Lung (tissue), 12 donors: ENCODE results near the gene SLC51B. TPM values are rescaled to one million over a fixed set of nuclear protein-coding genes. Genes with fewer than 3 reads are reported as not detected.

Source experiments
- ATAC-seq: fragments of 200-7000 bp; cut with Tn5 transposase; one replicate; pipeline ENCODE4 v1.9.1; 2020; ENCODE audit warnings: moderate number of reproducible peaks; ENCODE audit not compliant: insufficient read depth, low FRiP score
- DNase-seq, 3 donors: peaks; one replicate each; pipeline ENCODE4 v3.0.0-alpha.2; 2013 to 2017
- H3K27ac ChIP-seq, 2 donors: one replicate each; pipeline ENCODE4 v1.5.1; 2013; ENCODE audit warnings: mild to moderate bottlenecking in 2 of 2, moderate library complexity in 2 of 2, control low read depth in 1 of 2, inconsistent platforms in 1 of 2, low read depth in 1 of 2, low read length in 1 of 2
- H3K27me3 ChIP-seq, 3 donors: one replicate each; pipeline ENCODE4 v1.5.1; 2013; ENCODE audit warnings: low read length in 2 of 3; ENCODE audit not compliant: control insufficient read depth in 3 of 3, insufficient read depth in 3 of 3
- H3K36me3 ChIP-seq, 4 donors: one replicate each; pipeline ENCODE4 v1.5.1; 2013; ENCODE audit warnings: low read length in 4 of 4, mild to moderate bottlenecking in 1 of 4, moderate library complexity in 1 of 4; ENCODE audit not compliant: control insufficient read depth in 4 of 4, insufficient read depth in 4 of 4
- H3K4me1 ChIP-seq, 5 donors: one replicate each; pipeline ENCODE4 v1.5.1; 2013; ENCODE audit warnings: low read length in 5 of 5, mild to moderate bottlenecking in 2 of 5, moderate library complexity in 1 of 5; ENCODE audit not compliant: control insufficient read depth in 5 of 5, insufficient read depth in 5 of 5
- H3K4me3 ChIP-seq: one replicate; pipeline ENCODE4 v1.5.1; 2013; ENCODE audit warnings: mild to moderate bottlenecking, control low read depth, moderate library complexity
- H3K9ac ChIP-seq, 2 donors: one replicate each; pipeline ENCODE4 v1.5.1; 2013; ENCODE audit warnings: low read length in 2 of 2, control low read depth in 1 of 2; ENCODE audit not compliant: insufficient read depth in 1 of 2
- H3K9me3 ChIP-seq, 4 donors: one replicate each; pipeline ENCODE4 v1.5.1; 2013; ENCODE audit warnings: low read length in 3 of 4, mild to moderate bottlenecking in 1 of 4, moderate library complexity in 1 of 4; ENCODE audit not compliant: control insufficient read depth in 4 of 4, insufficient read depth in 3 of 4
- CTCF ChIP-seq: IDR thresholded peaks from 2 replicates; pipeline ENCODE4 v1.5.1; 2012; ENCODE audit warnings: mild to moderate bottlenecking; ENCODE audit errors: control extremely low read depth, extremely low read depth
- WGBS, 2 donors: extraction: QIAGEN DNeasy Blood & Tissue Kit; methylation state at CpG; one replicate each; pipeline ENCODE4 v1.1.7; 2013; 5-methylcytosine and 5-hydroxymethylcytosine counted together
- polyA plus RNA-seq, 2 donors: library from polyadenylated mRNA; stranded (reverse); fragments of 200-250 nt; gene quantifications; one replicate each; pipeline ENCODE4 v1.2.1, GENCODE V29; 2013
- total RNA-seq, 2 donors: library from RNA; depleted of rRNA in 1 of 2; stranded (reverse); fragments of >200 nt in 1 of 2; gene quantifications; one replicate each; pipeline ENCODE4 v1.2.1, GENCODE V29; 2014 to 2021
- donor health status: control.
- donor health status: control.
- donor health status: Bipolar disorder and iron deficiency.
- donor health status: healthy.
- donor health status: DM: yes; HTN: yes; CAD: no.

SLC51B gene
- total and polyA plus RNA-seq, 4 donors: 0.85 to 7.3 (median 2.0) TPM

- Histone ChIP-seq H3K27me3 (no peaks in the 10 kb centered on the region), H3K4me1 (peaks cover under 1 to 100% (median 74%) of the 10 kb centered on the region in 5 donors), H3K4me3 (no peak overlapping the region), H3K36me3 (no peaks in the 10 kb centered on the region), H3K27ac (peak overlapping the region; percentile 82 to 83), H3K9me3 (no peaks in the 10 kb centered on the region), H3K9ac (peak overlapping the region in 1 of 2 donors; percentile 7)
- DNase-seq (peak in 1 of 3 donors; percentile 53), ATAC-seq (no peak)
- WGBS, 2 donors: 68 to 85% methylated on average over 3 of the region's 3 CpGs
- TF ChIP-seq CTCF: no peak
Measured at GRCh38 chr15:65087411-65087810, 42.2 kb downstream of the SLC51B start.

- Histone ChIP-seq H3K36me3 (no peaks in the 10 kb centered on the region), H3K27ac (peak overlapping the region; percentile 82 to 84), H3K27me3 (no peaks in the 10 kb centered on the region), H3K4me3 (no peak overlapping the region), H3K4me1 (peaks cover 0 to 97% (median 67%) of the 10 kb centered on the region in 5 donors), H3K9ac (peak overlapping the region in 1 of 2 donors; percentile 7), H3K9me3 (no peaks in the 10 kb centered on the region)
- ATAC-seq (no peak), DNase-seq (peak; percentile 85 to 89 (median 88))
- 58 to 73% methylated on average over 13 of the region's 13 CpGs for WGBS, 2 donors
- TF ChIP-seq CTCF: no peak
Measured at GRCh38 chr15:65087873-65088642, 42.9 kb downstream of the SLC51B start.

GRCh38 chr15:65088643-65089021, 43.4 kb downstream of the SLC51B start:
- Histone ChIP-seq H3K4me3 (no peak overlapping the region), H3K4me1 (peaks cover 0 to 91% (median 63%) of the 10 kb centered on the region in 5 donors), H3K27ac (peak overlapping the region; percentile 82 to 84)

More at GRCh38 chr15:65088643-65089021, 43.4 kb downstream of the SLC51B start:
- Histone ChIP-seq H3K27me3 (no peaks in the 10 kb centered on the region), H3K36me3 (no peaks in the 10 kb centered on the region), H3K9ac (no peak overlapping the region), H3K9me3 (no peaks in the 10 kb centered on the region)
- WGBS, 2 donors: 66 to 70% methylated on average over 6 of the region's 6 CpGs
- ATAC-seq (no peak), DNase-seq (no peak)
- TF ChIP-seq CTCF: no peak
